ENCODE results near the gene MAG.

Gene MAG

DNA sequence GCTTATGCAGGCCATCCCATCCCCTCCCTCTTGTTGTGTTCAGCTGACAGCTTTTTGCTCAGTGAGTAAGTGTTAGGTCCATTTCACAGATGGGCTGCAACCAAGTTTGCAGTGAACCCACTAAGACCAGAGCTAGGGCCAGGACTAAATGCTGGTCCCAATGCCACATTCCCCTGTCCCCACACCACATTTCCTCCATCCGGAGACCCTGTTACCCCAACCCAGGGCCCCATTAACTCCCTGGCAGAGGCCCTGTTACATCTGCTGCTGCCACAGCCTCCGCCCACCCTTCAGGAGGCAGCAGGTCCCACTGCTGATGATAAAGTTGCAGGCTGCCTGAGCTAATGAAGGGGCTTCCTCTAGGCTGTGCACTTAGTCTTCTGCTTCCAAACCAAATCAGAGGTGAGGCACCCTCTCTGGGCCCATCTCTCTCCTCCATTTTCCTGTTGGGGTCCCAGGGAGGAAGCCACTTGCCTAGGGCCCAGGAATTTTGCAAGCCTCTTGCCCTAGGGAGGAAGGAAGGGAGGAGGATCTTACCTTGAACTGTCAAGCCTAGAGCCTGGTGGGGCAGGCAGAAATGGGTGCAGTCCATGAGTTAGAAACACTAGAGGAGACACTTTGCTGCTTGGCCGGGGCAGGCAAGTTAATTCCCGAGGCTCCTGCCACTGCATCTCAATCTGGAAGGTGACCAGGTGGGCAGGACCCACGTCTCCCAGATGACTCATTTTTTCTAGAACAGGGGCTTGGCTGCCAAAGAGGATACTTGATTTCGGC, 26.6 kb upstream of the MAG start:
- DNase-seq (ENCODE audit: low spot score) = peak; percentile 35

DNA sequence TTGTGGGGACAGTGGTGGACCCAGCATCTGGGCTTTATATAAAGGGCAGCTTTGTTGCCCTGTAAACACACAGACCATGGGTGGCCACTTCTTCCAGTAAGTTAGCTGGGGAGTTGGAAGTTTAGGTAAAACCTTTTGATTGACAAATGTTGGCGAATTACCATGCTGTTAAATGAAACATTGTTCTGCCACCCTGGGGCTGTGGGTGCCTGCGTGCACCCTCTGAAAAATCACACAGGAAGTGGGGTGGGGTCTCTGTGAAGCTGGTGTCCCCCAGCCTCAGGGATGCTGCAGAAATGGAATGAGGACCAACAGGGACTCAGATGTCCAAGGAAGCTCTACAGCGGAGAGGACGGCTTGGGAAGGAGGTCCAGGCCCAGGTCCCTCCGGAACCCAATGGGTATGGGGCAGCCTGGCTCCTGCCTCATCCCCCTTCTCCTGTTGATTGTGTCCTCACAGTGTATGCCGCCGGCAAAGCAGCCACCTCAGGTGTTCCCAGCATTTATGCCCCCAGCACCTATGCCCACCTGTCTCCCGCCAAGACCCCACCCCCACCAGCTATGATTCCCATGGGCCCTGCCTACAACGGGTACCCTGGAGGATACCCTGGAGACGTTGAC, 26.0 kb upstream of the MAG start:
- DNase-seq (ENCODE audit: low spot score) = peak; percentile 44

DNA sequence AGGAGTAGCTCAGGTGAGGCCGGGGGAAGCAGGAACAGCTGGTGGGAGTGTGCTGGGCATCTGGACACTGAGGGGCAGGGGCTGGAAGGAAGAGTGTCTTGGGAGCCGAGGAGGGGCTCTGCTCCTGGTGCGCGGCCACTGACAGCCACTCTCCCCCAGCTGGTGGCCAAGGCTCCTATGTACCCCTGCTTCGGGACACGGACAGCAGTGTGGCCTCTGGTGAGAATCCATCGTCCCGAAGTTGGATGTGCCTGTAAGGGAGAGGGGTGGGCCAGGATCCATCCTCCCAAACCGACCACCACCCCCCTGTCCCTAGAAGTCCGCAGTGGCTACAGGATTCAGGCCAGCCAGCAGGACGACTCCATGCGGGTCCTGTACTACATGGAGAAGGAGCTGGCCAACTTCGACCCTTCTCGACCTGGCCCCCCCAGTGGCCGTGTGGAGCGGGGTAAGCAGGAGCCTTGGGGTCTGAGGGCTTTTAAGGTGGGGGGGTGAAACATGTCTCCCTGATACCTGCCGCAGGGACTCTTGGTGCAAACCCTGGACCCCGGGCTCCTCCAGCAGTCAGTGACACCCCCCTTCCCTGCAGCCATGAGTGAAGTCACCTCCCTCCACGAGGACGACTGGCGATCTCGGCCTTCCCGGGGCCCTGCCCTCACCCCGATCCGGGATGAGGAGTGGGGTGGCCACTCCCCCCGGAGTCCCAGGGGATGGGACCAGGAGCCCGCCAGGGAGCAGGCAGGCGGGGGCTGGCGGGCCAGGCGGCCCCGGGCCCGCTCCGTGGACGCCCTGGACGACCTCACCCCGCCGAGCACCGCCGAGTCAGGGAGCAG, 25.2 kb upstream of the MAG start:
- DNase-seq (ENCODE audit: low spot score) = no peak

DNA sequence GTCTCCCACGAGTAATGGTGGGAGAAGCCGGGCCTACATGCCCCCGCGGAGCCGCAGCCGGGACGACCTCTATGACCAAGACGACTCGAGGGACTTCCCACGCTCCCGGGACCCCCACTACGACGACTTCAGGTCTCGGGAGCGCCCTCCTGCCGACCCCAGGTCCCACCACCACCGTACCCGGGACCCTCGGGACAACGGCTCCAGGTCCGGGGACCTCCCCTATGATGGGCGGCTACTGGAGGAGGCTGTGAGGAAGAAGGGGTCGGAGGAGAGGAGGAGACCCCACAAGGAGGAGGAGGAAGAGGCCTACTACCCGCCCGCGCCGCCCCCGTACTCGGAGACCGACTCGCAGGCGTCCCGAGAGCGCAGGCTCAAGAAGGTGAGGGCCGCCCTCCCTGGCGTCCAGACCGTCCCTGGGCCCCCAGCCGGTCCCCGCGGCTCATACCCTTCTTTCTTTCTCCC, 24.6 kb upstream of the MAG start:
- DNase-seq (ENCODE audit: low spot score) = peak; percentile 68

DNA sequence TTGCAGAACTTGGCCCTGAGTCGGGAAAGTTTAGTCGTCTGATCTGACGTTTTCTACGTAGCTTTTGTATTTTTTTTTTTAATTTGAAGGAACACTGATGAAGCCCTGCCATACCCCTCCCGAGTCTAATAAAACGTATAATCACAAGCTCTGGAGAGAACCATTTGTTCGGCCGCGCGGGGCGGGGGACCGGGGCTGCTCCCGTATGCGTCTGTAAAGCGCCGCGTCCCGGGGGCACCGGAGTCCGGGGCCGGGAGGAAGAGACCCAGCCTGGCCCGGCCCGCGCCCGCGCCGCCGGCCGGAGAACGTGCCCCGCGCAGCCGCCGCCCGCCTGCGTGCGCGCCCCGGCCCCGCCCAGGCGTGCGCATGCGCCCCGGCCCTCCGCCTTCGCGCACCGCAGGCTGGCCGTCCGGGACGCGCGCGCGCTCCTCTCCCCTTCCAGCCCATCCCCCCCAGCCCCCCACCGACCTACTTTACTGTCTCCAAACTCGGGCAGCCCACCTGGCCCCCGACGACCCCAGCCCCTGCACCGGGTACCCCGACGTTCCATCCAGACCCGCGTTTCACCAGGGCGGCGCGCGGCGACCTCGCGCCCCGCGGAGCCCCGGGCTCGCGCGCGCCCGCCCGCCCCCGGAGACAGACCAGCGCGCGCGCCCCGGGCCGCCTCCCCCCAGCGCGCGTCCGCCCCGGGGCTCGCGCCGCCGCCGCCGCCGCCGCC, 24.0 kb upstream of the MAG start:
- DNase-seq (ENCODE audit: low spot score) = peak; percentile 82

DNA sequence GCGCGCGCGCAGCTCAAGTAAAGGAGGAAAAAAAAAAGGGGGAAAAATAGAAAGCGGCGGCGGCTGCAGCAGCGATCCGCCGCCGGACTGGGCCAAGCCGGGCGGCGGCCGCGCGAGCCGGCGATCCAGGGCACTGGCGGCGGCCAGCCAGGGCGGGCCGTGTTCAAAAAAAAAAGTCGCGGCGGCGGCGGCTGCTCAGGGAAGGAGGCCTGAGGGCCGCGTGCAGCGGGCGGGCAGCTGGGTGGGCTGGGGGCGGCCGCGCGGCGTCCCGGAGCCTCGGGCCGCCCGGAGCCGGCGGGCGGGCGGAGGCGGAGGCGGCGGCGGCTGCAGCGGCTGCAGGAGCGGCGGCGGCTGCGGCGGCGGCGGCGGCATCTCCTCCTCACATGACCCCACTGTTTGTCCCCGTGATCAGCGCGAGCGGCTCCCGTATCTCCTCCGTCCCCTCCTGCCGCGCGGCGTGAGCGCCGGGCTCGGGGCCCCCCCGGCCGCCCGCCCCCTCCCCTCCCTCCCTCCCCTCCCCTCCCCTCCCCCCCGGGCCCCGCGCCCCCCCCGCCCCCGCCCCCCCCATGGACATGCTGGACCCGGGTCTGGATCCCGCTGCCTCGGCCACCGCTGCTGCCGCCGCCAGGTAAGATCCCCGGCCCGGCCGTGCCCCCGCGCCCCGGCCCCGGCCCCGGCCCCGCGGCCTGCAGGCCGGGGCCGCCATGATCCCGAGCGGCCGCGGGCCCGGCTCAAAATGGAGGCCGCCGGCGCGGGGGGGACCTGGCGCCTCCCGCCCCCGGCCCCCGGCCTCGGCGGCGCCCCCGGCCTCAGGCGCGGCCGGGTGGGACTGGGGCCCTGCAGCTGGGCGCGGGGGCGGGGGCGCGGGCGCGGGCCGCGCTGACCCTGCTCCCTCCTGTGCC, 23.2 kb upstream of the MAG start, which contains the start of gene USF2:
TSS of gene USF2 (plus strand) at position 427 of the 902 bp plus-strand sequence. CDS start at position 567, 140 bp downstream.
- DNase-seq (ENCODE audit: low spot score) = peak; percentile 83

DNA sequence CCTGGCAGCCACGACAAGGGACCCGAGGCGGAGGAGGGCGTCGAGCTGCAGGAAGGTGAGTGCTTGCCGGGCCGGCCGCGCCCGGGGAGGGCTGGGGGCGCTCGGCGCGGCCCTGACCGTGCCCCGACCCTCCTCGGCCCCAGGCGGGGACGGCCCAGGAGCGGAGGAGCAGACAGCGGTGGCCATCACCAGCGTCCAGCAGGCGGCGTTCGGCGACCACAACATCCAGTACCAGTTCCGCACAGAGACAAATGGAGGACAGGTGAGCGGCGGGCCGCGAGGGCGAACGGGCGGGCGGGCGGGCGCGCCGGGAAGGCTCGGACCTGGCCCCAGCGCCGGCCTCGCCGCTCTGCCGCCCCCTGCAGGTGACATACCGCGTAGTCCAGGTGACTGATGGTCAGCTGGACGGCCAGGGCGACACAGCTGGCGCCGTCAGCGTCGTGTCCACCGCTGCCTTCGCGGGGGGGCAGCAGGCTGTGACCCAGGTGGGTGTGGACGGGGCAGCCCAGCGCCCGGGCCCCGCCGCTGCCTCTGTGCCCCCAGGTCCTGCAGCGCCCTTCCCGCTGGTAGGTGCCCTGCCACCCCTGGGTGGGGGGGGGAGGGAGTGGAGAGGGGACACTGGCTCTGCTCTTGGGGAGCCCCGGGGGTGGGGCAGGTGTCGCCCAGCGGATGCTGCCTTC, 22.4 kb upstream of the MAG start:
- peak; percentile 92 for DNase-seq (ENCODE audit: low spot score)

DNA sequence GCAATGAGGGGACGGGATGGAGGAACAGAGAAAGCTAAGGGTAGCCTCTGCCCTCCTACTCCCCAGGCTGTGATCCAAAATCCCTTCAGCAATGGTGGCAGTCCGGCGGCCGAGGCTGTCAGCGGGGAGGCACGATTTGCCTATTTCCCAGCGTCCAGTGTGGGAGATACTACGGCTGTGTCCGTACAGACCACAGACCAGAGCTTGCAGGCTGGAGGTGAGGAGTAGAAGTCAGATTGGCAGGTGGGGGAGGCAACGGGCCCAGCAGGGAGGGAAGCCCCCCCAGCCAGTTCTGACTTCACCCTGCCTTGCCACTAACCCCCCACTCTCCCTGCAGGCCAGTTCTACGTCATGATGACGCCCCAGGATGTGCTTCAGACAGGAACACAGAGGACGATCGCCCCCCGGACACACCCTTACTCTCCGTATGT, 21.6 kb upstream of the MAG start:
- DNase-seq (ENCODE audit: low spot score) = no peak

DNA sequence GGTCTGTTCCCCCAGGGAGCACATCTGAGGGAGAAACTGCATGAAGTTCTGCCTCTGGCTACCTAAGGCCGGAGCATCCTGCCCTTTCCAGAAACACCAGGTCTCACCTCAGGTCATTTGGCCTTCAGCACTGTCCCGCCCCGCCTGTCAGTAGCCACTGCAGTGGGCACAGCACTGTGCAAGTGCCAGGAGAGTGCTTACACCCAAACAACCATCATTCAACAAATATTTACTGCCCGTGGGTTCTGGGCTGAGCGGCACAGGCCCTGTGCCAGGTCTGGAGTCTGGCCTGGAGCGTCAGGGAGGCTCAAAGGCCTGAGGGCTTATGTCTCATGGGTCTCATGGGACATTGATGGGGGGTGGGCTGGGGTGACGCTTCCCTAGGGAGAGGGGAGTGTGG, 20.4 kb upstream of the MAG start:
- DNase-seq (ENCODE audit: low spot score) = no peak

DNA sequence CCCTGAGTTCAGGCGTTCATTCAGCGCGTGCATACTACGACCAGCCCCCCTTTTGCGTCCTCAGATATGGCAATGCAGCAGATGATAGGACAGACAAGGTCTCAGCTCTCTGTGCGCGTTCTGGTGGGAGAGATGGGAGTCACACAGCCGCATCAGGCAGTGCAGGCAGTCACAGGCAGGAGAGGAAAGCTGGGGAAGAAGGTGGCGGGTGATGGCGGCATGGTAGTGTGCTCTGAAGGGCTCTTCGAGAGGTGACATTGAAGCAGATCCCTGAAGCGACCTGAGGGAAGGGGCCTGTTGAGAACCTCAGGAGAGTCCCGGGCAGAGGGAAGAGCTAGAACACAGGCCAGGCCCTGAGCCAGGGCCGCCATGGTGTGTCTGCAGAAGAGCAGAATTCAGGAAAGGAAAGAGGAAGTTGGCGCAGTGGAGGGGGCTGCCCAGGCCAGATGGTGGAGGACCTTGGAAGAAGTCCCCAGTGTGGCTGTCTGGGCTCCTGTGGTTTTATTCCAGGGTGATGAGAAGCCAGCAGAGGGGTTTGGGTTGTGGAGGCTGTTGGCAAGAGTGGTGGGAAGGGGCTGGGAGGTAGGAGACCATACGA, 19.7 kb upstream of the MAG start:
- no peak for DNase-seq (ENCODE audit: low spot score)

DNA sequence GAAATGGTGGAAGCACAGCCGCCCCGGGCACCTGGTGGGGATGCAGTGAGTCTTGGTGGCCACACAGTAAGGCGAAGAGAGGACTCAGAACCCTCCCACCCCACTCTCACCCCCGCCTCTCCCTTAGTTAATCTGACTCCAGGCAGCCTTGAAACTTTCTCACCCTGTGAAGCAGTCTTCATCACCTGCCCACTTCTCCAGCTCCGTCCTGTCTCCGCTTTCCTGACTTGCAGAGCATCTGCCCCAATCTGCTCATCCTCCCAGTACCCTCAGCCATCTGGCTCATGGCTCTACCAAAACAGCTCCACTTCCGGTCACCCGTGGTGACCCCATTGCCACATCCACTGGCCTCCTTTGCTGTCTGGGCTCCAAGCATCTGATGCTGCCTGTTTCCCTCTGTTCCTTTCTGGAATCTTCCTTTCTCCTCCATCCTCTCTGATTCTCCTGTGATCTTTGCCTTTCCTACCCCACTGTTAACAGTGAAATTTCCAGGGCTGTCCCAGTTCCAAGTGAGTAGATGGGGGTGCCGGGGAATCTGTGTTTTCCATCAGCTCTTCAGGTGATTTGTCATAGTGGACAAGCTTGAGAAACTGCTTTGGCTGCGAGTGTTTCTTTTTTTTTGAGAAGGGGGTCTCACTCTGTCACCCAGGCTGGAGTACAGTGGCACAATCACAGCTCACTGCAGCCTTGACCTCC, 18.9 kb upstream of the MAG start:
- DNase-seq (ENCODE audit: low spot score) = no peak

DNA sequence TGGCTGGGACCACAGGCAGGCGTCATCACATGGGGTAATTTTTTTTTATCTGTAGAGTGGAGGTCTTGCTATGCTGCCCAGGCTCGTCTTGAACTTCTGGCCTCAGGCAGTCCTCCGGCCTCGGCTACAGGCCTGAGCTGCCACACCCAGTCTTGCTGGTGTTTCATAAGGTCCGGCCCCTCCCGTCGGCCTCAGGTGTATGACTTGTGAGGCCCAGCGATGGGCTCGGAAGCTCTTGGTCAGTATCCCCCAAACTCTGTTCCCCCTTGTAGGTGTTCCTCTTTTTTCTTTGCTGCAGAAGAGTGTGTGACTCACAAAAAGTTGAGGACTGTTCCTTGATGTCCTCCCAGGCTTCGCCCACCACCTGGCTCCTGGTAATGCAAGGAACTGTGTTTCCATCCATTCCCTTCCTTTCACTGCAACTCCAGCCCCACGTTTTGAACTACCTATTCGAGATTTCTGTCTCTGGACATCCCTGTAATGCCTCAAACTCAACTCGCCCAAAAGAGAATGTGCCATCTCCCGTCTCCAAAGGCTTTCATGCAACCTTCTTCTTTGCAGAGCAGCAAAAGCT, 18.2 kb upstream of the MAG start:
- no peak for DNase-seq (ENCODE audit: low spot score)

DNA sequence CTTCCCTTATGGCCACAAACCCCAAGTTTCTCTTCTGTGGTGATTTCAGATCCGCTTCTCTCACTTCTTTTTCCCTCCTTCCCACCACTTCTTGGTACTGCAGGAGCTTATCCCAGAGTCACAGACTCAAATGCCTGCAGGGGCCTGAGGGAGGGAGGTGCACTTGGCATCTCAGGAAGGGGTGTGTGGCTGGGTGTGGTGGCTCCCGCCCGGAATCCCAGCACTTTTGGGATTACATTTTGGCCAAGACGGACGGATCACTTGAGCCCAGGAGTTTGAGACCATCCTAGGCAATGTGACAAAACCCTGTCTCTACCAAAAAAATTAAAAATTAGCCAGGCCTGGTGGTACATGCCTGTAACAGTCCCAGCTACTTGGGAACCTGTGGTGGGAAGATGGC, 17.6 kb upstream of the MAG start:
- DNase-seq (ENCODE audit: low spot score) = no peak

DNA sequence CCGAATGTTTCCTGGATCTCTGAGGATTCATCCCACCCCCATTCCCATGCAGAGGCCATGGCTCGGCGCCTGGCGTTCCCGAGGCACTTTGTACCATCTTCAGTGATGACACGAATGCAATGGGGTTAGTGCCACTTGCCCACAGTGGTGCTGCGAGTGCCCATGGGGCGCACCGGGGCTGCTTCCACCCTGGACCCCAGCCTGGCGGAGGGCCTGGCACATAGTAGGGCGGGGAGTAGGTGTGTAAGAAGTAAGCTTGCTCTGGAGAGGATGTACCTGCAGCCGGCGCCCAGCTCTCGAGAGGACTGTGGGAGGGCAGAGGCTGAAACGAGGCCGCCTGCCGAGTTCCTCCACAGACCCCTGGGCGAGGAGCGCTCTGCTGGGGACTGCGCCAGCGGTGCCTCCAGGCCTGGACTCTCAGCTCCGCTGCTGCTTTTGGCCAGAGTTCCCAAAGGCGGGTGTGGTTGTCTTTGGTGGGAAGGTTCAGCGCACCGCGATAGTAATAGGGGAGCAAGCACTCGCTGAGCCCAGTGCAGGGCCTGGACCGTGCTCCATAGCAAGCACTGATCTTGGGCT, 15.2 kb upstream of the MAG start:
- DNase-seq (ENCODE audit: low spot score) = no peak

DNA sequence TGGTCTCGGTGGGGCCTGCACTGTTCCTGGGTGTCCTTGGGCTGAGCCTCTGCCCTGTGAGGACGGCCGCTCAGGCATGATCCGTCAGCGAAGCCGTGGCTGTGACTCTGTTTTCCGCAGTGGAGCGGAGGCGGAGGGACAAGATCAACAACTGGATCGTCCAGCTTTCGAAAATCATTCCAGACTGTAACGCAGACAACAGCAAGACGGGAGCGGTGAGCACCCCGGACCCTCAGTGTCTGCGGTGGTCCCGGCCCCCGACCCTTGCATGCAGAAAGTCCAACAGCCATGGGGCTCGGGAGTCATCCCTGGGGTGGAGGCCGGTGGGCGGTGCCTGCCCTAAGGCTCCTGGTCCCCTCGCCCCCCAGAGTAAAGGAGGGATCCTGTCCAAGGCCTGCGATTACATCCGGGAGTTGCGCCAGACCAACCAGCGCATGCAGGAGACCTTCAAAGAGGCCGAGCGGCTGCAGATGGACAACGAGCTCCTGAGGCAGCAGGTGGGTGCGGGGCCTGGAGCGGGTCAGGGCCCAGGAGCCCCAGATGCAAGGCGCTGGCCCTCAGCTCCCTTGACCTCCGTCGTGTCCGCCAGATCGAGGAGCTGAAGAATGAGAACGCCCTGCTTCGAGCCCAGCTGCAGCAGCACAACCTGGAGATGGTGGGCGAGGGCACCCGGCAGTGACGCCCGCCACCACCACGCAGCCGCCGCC, 13.2 kb upstream of the MAG start:
- DNase-seq (ENCODE audit: low spot score) = no peak

DNA sequence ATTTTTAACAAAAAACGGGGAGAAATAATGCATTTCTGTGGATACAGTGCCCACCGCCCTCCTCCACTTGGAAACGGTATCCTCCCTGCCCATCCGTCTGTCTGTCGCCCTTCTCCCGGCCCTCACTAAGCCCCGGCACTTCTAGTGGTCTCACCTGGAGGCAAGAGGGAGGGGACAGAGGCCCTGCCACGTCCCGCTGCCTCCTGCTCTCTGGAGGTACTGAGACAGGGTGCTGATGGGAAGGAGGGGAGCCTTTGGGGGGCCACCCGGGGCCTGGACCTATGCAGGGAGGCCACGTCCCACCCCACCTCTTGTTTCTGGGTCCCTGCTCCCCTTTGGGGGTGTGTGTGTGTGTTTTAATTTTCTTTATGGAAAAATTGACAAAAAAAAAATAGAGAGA, 12.6 kb upstream of the MAG start:
- no peak for DNase-seq (ENCODE audit: low spot score)

DNA sequence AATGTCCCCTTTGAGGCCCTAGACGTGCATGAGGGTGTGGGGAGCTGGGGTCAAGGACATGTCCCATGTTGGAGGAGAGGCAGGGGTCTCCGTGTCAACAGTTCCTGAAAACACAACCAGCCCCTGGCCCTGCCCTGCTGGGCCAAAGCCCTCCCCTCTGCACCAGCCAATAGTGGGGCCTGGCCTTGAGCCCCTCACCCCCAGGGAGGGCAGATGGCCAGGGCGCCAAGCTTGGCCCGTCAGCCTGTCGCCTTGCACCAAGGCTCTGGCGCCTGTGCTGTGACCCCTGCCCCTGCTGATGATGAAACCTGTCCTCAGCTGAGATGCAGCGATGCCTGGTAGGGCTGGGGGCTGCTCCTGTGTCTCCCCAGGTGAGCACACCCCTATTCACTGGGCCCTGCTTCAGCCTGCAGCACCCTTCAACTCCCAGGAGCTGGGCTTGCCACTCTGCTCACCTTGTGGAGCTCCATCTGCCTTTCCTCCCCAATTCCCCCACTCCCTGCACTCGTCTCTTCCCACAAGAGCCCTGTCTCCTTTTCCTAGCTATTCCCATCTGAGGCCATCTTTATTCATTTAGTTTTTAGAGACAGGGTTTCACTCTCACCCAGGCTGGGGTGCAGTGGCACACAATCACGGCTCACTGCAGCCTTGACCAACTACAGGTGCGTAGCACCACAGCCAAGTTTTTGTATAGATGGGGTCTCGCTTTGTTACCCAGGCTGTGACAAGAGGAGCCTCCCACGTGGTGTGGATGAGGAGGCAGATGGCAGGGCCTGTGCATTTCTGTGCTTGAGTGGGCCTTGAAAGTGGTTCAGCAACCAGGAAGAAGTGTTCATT, 11.8 kb upstream of the MAG start:
- DNase-seq (ENCODE audit: low spot score) = no peak

Data from ecto neural progenitor cell (in vitro differentiated cells).